Calu3 (cell line): Measurements from ENCODE around the gene LRRC52. TPM values are rescaled to one million over a fixed set of nuclear protein-coding genes. Genes with fewer than 3 reads are reported as not detected.

Experiments
- BruUV-seq: library from RNA; stranded (reverse); fragments of 400-500 nt; replicated peaks from 2 replicates; lab custom pipeline; 2021; lab: Mats Ljungman, UMichigan
- CTCF ChIA-PET: fragments of 300-600 bp; sonication (Branson Sonifier 250); formaldehyde crosslinking; loops from one replicate; lab custom pipeline; 2022; ENCODE audit warnings: antibody characterized with exemption; lab: Charles Lee
- DNase-seq: peaks from one replicate; pipeline ENCODE4 v3.0.0; 2022
- H3K27ac Mint-ChIP-seq: one replicate; pipeline ENCODE4 v1.8.0; 2022; ENCODE audit warnings: mixed read lengths; ENCODE audit not compliant: unreplicated experiment
- H3K27me3 Mint-ChIP-seq: one replicate; pipeline ENCODE4 v1.8.0; 2022; ENCODE audit warnings: mixed read lengths; ENCODE audit not compliant: unreplicated experiment
- H3K36me3 Mint-ChIP-seq: one replicate; pipeline ENCODE4 v1.8.0; 2022; ENCODE audit warnings: mild to moderate bottlenecking, moderate library complexity, mixed read lengths; ENCODE audit not compliant: insufficient read depth, unreplicated experiment
- H3K4me1 Mint-ChIP-seq: one replicate; pipeline ENCODE4 v1.8.0; 2022; ENCODE audit warnings: mild to moderate bottlenecking, low read depth, mixed read lengths; ENCODE audit not compliant: unreplicated experiment
- H3K4me3 Mint-ChIP-seq: one replicate; pipeline ENCODE4 v1.8.0; 2022; ENCODE audit warnings: mild to moderate bottlenecking, low read depth, moderate library complexity, mixed read lengths; ENCODE audit not compliant: unreplicated experiment
- H3K9me3 Mint-ChIP-seq: one replicate; pipeline ENCODE4 v1.8.0; 2022; ENCODE audit warnings: low read depth, mixed read lengths; ENCODE audit not compliant: unreplicated experiment
- intact Hi-C: fragments of 100-400 bp; cut with micrococcal nuclease; formaldehyde crosslinking; loops from one replicate; pipeline ENCODE4 v1.10.0; 2022; ENCODE audit not compliant: unreplicated experiment
- total RNA-seq: library from RNA; stranded (reverse); gene quantifications from 2 replicates; pipeline ENCODE4 v1.2.3, GENCODE V29; 2022
- TF ChIP-seq, protein P1 (sequence below): fragments of 200-600 bp; IDR thresholded peaks from one replicate; pipeline ENCODE4 v1.8.0; 2022; ENCODE audit warnings: antibody characterized with exemption; ENCODE audit not compliant: unreplicated experiment

LRRC52 gene
- total RNA-seq, 1 experiment from 2014 or later = not detected

- DNase-seq = no peak
- H3K27ac Mint-ChIP-seq = no peak overlapping the region
- H3K4me1 Mint-ChIP-seq = no peaks in the 10 kb centered on the region
- no TSS peak for BruUV-seq
- TF ChIP-seq, protein P1, sequence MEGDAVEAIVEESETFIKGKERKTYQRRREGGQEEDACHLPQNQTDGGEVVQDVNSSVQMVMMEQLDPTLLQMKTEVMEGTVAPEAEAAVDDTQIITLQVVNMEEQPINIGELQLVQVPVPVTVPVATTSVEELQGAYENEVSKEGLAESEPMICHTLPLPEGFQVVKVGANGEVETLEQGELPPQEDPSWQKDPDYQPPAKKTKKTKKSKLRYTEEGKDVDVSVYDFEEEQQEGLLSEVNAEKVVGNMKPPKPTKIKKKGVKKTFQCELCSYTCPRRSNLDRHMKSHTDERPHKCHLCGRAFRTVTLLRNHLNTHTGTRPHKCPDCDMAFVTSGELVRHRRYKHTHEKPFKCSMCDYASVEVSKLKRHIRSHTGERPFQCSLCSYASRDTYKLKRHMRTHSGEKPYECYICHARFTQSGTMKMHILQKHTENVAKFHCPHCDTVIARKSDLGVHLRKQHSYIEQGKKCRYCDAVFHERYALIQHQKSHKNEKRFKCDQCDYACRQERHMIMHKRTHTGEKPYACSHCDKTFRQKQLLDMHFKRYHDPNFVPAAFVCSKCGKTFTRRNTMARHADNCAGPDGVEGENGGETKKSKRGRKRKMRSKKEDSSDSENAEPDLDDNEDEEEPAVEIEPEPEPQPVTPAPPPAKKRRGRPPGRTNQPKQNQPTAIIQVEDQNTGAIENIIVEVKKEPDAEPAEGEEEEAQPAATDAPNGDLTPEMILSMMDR = no peak
- intact Hi-C loops = no loop called here
- H3K4me3 Mint-ChIP-seq = no peak overlapping the region
- CTCF ChIA-PET = interaction anchor here (0.6 kb wide), 1 partner anchor 66 kb away, joined by 3 read pairs; no protein-coding TSS in a partner anchor
- H3K9me3 Mint-ChIP-seq = no peaks in the 10 kb centered on the region
- H3K27me3 Mint-ChIP-seq = peaks cover 75% of the 10 kb centered on the region
- H3K36me3 Mint-ChIP-seq = no peaks in the 10 kb centered on the region
Measured at GRCh38 chr1:165524639-165525285, 19.0 kb upstream of the LRRC52 start.

DNA sequence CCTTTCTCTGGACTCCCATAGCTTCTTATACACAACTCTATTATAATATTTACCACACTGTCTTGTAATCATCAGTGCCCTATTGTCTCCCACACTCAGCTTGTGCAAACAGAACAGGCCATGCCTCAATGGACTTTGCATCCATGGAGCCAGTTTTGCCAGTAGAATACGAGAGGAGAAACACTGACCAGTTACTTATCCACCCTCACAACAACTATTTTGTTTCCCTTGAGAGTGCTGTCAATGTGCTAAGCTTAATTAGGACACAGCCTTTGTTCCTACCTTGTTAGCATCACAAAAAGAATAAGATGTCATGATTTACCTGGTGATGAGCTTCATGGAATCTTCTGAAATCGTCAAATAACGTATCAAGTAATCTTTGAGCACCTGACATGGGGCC, 18.1 kb upstream of the LRRC52 start:
- Mint-ChIP-seq H3K36me3 (no peaks in the 10 kb centered on the region), H3K27ac (no peak overlapping the region), H3K4me3 (no peak overlapping the region), H3K9me3 (no peaks in the 10 kb centered on the region), H3K27me3 (peaks cover 65% of the 10 kb centered on the region), H3K4me1 (no peaks in the 10 kb centered on the region)
- DNase-seq = no peak
- BruUV-seq = no TSS peak
- intact Hi-C loops = no loop called here
- CTCF ChIA-PET = interaction anchor here (0.6 kb wide), 1 partner anchor 65 kb away, joined by 3 read pairs; no protein-coding TSS in a partner anchor
- TF ChIP-seq, protein P1 = no peak

DNA sequence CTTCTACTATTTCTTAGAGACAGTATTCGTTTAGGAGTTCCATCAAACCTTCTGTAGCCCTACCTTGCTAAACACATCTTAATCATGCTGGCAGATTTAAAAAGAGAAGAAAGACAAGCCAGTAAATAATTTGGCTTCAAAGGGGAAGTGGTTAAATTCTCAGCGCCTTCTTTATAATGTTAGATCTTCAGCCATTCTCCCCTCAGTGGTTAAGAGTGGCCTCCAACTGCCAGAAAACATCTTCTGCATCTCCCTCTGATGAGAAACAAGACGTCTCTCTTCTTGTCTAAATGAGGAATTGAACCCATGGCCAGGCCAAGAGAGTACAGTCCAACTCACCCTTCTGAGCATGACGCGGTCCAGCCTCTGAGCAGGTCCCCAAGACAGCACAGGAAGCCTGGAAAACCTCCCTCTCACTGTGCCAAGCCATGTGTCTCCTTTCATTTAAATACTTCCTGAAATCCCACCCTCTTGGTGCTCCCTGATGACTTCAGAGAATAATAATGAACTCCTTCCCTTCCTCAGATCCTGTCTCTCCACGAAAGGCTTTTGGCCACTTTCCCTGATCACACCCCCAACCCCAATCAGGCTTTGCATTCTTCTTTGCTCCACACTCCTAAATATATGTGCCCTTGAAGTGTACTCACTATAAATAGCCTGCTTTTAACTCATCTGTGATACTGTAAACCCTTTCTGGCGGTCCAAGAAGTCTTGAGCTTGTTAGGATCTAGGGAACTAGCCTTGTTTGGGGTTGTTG, 16.4 kb upstream of the LRRC52 start:
- no peak overlapping the region for H3K4me3 Mint-ChIP-seq
- CTCF ChIA-PET = no interaction called here
- no peaks in the 10 kb centered on the region for H3K9me3 Mint-ChIP-seq
- TF ChIP-seq, protein P1 = no peak
- H3K4me1 Mint-ChIP-seq = no peaks in the 10 kb centered on the region
- no TSS peak for BruUV-seq
- H3K27ac Mint-ChIP-seq = no peak overlapping the region
- no peak for DNase-seq
- intact Hi-C loops = no loop called here
- peaks cover 63% of the 10 kb centered on the region for H3K27me3 Mint-ChIP-seq
- H3K36me3 Mint-ChIP-seq = no peaks in the 10 kb centered on the region

GRCh38 chr1:165531021-165531420, 12.8 kb upstream of the LRRC52 start:
- Mint-ChIP-seq H3K9me3 (no peaks in the 10 kb centered on the region), H3K4me3 (no peak overlapping the region), H3K4me1 (no peaks in the 10 kb centered on the region), H3K27ac (no peak overlapping the region), H3K27me3 (peaks cover 69% of the 10 kb centered on the region), H3K36me3 (no peaks in the 10 kb centered on the region)
- intact Hi-C loops = no loop called here
- CTCF ChIA-PET = no interaction called here
- BruUV-seq = no TSS peak
- DNase-seq = no peak
- TF ChIP-seq, protein P1 = no peak
